DOHH2 (cell line): Measurements from ENCODE around the gene TIMM21.

Source experiments
- EZH2phosphoT487 ChIP-seq: fragments of 200-600 bp; sonication (generic); IDR thresholded peaks from 2 replicates; pipeline ENCODE4 v1.6.1; 2017; ENCODE audit warnings: borderline replicate concordance, mild to moderate bottlenecking, antibody characterized with exemption, low read length, moderate library complexity, mixed read lengths
- TF ChIP-seq, protein P1 (sequence below): fragments of 200-600 bp; sonication (generic); IDR thresholded peaks from one replicate; pipeline ENCODE4 v1.5.1; 2014; ENCODE audit warnings: antibody characterized with exemption, mild to moderate bottlenecking, low read depth, low read length; ENCODE audit not compliant: poor library complexity, severe bottlenecking

DNA sequence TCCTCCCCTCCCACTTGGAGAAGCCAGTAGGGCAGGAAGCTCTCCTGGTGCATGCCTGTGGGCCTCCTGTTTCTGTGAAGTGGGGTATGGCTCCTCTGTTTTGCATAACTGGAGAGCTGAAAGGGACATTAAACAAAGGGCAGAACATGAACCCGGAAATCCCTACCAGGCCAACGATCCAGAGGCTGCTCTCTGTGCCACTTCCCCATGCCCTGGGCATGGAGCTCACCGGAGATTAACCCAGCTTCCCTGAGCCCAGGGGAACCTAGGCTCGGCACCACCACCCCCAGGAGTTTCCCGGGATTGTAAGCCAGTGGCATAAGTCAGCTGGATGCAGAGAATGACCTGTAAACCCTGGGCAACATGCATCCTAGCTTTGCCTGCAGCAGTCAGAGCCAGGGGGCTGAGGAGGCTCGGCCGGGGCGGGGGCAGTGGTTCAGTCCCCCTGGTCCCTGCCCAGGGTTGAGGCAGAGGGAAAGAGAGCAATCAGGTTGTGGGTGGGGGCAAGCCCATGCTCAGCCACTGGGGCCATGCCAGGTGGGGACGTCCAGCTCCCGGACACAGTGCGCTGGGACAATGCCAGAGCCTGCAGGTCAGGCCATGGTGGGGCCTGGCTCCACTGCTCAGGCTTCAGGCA, 49.5 kb downstream of the TIMM21 start:
- TF ChIP-seq, protein P1, sequence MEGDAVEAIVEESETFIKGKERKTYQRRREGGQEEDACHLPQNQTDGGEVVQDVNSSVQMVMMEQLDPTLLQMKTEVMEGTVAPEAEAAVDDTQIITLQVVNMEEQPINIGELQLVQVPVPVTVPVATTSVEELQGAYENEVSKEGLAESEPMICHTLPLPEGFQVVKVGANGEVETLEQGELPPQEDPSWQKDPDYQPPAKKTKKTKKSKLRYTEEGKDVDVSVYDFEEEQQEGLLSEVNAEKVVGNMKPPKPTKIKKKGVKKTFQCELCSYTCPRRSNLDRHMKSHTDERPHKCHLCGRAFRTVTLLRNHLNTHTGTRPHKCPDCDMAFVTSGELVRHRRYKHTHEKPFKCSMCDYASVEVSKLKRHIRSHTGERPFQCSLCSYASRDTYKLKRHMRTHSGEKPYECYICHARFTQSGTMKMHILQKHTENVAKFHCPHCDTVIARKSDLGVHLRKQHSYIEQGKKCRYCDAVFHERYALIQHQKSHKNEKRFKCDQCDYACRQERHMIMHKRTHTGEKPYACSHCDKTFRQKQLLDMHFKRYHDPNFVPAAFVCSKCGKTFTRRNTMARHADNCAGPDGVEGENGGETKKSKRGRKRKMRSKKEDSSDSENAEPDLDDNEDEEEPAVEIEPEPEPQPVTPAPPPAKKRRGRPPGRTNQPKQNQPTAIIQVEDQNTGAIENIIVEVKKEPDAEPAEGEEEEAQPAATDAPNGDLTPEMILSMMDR: no peak
- no peak for TF ChIP-seq EZH2phosphoT487
